GM19397 (cell line): Measurements from ENCODE around the gene NPAT.

Experiments
- ATAC-seq: cut with Tn5 transposase; IDR thresholded peaks from one replicate; pipeline ENCODE4 v1.9.1; 2021; ENCODE audit warnings: mild to moderate bottlenecking, moderate library complexity; ENCODE audit not compliant: unreplicated experiment

The NPAT gene

DNA sequence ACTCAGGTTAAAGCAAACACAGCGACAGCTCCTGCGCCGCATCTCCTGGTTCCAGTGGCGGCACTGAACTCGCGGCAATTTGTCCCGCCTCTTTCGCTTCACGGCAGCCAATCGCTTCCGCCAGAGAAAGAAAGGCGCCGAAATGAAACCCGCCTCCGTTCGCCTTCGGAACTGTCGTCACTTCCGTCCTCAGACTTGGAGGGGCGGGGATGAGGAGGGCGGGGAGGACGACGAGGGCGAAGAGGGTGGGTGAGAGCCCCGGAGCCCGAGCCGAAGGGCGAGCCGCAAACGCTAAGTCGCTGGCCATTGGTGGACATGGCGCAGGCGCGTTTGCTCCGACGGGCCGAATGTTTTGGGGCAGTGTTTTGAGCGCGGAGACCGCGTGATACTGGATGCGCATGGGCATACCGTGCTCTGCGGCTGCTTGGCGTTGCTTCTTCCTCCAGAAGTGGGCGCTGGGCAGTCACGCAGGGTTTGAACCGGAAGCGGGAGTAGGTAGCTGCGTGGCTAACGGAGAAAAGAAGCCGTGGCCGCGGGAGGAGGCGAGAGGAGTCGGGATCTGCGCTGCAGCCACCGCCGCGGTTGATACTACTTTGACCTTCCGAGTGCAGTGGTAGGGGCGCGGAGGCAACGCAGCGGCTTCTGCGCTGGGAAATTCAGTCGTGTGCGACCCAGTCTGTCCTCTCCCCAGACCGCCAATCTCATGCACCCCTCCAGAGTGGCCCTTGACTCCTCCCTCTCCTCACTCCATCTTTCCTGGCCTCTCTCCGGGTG is at the start of gene NPAT, which contains the start of gene ATM:
Gene NPAT, minus strand, starts transcription at position 65 of the 774 bp plus-strand sequence. CDS start 102 bp downstream, outside the sequence.
Gene ATM, plus strand, starts transcription at position 494 of the 774 bp plus-strand sequence. CDS start 4,558 bp downstream, outside the sequence.
- ATAC-seq, result peak; percentile 84

DNA sequence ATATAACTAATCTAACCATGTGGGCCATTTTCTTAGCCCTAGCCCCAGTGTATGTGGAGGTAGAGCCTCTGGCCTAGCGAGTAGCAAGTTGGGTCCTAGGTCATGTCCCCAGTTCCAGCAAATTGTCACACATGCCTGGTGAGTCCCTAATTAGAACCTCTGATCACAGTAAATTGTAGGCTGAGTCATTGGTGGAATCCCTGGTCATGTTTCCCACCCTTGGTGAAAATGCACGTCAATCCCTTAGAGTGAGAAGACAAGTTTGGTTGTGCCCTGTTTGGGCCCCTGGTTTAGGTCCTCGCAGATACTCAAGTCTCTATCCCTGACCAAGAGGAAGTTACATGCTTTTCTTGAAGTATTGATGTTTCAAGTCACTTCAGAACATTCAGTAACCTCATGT is 47.1 kb upstream of the NPAT start:
- no peak for ATAC-seq

DNA sequence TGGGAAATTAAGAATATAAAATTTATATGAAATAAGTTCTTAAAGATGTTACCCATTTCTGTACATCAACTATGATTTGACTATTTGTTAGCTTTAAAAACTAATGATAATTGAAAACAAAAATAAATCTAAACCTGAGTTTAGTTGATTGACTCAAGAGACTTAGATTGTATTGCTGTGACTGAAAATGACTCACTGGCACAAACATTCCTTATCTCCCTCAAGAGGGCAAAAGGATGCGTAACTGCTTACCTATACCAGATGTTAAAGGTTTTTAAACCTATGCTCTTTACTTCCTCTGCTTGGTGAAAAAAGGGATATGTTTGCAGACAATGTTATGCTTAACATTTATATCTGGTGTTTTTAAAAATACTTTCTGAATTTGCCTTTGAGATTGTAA is 30.7 kb upstream of the NPAT start:
- ATAC-seq, result no peak

DNA sequence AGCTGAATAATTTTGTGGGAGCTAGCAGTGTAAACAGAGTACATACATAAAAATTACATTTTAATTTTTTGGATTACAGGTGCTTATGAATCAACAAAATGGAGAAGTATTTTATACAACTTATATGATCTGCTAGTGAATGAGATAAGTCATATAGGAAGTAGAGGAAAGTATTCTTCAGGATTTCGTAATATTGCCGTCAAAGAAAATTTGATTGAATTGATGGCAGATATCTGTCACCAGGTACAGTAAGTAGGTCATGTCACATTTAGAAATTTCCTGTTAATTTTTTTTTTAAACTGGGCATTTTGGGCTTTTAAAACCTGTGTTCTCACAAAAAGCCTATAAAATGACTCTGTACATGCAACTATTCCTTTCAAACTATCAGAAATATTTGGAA is 24.4 kb upstream of the NPAT start:
- ATAC-seq, result no peak

DNA sequence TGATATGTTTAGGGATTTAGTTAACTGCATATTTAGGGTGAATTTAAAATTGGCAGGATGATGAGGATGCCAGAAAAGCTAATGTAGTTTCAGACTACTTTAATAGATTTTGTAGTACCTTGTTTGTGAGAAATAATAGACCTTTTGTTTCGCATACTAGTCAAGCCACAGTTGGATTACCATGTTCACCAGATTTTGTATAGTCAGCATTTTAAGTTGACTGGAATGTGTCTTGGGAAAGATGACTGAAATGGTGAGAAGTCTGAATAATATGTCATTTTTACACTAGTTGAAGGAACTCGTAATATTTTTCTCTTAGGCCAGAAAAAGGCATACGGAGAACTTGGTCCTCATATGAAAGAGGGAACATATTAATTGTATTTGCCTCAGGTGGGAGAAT is 23.9 kb upstream of the NPAT start:
- no peak for ATAC-seq

DNA sequence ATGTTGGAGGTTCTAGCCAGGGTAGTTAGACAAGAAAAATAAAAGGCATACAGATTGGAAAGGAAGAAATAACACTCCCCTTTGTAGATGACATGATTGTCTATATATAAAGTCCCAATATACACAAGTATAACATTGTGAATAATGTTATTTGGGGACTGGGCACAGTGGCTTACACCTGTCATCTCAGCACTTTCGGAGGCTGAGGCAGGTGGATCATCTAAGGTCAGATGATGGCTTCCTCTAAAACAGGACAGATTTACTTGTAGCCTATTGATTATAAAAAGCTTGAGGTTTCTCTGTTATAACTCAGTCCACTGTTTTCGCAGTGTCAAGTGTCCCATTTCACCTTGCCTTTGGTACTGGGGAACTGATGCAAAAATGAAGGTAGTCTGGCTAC is 20.0 kb upstream of the NPAT start:
- no peak for ATAC-seq

DNA sequence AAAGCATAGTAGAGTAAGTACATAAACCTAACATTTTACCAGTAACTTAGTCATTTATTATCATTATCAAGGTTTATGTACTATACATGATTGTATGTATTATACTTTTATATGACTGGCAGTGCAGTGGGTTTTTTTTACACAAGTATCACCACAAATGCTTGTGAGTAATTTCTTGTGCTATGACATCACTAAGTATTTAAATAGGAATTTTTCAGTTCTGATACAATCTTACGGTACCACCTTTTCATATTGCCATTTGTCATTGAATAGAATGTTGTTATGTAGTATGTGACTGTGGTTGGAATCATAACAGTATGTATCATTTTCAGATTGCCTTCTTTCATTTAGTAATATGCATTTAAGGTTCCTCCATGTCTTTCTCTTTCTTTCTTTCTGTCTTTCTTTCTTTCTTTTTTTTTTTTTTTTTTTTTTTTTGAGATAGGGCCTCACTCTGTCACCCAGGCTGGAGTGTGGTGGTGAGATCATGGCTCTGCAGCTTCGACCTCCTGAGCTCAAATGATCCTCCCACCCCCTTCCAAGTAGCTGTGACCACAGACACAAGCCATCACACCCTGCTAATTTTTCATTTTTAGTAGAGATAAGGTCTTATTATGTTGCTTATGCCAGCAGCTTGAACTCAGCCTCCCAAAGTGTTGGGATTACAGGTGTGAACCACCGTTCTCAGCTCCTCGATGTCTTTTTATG is 19.0 kb upstream of the NPAT start:
- ATAC-seq, result no peak

DNA sequence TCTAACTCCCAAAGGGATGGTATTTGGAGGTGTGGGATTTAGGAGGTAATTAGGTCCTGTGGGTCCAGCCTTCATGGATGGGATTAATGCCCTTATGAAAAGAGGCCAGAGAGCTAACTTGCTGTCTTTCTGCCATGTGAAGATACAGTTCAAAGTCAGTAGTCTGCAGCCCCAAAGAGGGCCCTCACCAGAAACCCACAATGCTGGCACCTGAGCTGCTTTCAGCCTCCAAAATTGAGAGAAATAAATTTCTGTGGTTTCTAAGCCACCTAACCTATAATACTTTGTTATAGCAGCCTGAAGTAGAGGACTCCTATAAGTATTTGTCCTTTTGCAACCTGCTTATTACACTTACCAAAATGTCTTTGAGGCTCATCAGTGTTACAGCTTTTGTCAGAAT is 16.6 kb upstream of the NPAT start:
- no peak for ATAC-seq

DNA sequence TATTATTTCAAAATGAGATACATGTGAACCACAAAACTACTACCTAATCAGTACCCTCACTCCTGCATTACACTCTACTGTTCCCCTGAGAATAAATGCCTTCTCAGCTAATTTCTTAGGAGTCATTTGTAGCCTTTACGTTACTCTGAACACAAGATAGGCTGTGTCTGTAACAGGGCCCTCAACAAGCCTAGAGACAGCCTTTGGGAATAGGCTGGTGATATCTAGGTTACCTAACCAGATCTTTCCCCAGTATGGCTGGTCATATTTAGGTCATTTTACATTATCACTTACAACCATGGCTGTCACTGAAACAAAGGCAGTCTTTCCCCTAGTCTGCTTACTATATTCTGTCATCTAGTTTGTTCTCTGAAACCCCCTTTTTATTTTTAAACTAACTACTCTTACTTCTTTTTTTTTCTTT is 14.6 kb upstream of the NPAT start:
- ATAC-seq, result peak; percentile 71

DNA sequence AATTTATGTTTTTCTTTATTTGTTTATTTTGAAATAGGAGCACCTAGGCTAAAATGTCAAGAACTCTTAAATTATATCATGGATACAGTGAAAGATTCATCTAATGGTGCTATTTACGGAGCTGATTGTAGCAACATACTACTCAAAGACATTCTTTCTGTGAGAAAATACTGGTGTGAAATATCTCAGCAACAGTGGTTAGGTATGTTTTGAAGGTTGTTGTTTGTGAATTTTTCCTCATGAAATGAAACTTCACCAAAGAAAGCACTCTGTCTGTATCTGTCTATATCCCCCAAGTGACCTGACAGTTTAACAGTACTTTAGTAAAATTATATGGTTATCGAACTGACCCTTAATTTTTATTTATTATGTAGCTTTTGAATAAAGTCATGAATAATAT is 13.2 kb upstream of the NPAT start:
- ATAC-seq, result no peak

DNA sequence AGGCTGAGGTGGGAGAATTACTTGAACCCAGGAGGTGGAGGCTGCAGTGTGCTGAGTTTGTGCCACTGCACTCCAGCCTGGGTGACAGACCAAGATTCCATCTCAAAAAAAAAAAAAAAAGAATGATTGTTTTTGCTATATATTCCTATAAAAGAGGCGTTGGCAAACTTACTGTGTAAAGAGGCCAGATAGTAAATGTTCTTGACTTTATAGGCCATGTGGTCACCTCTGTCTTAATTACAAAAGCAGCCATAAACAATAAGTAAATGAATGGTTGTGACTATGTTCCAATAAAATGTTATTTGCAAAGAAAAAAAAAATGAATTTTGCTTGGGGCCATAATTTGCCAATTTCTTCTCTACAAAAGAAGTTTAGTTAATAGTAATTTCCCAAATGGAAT is 12.8 kb upstream of the NPAT start:
- ATAC-seq, result no peak

DNA sequence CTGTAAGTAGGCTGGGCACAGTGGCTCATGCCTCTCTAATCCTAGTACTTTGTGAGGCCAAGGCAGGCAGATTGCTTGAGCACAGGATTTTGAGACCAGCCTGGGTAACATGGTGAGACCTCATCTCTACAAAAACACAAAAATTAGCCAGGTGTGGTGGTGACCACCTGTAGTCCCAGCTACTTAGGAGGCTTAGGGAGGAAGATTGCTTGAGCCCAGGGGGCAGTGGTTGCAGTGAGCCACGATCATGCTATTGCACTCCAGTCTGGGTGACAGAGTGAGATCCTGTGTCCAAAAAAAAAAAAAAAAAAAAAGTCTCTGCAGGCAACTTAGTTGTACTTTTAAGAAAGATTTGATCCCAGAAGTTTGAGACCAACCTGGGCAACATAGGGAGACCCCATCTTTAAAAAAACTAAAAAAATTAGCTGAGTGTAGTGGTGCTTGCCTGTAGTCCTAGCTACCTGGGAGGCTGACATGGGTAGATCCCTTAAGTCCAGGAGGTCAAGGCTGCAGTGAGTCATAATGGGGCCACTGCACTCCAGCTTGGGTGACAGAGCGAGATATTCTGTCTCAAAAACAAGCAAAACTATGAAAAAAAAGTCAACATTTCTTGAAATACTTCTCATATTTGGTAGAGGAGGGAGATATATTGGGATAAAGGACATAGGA is 11.0 kb upstream of the NPAT start:
- no peak for ATAC-seq

DNA sequence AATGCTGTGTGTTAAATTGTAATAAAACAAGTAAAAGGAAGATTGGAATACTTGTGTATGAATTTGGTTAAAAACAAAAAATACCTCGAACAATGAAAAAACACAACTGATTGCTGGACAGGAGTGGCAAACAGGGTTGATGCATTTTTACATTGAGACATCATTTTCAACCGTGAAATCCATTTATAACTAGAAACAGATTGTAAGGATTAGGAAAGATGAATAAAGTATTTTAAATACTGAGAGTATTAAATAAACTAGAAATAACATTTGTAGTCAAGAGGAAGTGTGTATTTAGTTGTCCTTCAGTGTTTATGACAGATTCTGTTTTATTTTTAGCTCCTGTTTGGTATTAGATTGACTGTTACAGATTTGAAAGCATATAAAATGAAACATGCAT is 5.8 kb upstream of the NPAT start:
- ATAC-seq, result no peak

DNA sequence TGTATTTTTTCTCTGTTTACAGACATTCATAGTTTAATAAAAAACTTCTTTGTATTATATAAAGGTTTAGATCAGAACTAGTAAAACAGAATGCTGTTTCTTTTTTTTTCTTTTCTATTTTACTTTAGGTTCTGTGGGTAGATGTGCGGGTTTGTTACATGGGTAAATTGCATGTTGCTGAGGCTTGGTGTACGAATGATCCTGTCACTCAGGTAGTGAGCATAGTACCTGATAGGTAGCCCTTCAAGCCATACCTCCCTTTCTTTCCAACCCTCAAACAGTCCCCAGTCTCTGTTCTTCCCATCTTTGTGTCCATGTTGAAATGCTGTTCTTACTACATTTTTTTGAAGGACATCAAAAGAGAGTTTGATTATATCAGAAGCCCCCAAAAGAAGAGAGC is 3.6 kb upstream of the NPAT start:
- no peak for ATAC-seq

DNA sequence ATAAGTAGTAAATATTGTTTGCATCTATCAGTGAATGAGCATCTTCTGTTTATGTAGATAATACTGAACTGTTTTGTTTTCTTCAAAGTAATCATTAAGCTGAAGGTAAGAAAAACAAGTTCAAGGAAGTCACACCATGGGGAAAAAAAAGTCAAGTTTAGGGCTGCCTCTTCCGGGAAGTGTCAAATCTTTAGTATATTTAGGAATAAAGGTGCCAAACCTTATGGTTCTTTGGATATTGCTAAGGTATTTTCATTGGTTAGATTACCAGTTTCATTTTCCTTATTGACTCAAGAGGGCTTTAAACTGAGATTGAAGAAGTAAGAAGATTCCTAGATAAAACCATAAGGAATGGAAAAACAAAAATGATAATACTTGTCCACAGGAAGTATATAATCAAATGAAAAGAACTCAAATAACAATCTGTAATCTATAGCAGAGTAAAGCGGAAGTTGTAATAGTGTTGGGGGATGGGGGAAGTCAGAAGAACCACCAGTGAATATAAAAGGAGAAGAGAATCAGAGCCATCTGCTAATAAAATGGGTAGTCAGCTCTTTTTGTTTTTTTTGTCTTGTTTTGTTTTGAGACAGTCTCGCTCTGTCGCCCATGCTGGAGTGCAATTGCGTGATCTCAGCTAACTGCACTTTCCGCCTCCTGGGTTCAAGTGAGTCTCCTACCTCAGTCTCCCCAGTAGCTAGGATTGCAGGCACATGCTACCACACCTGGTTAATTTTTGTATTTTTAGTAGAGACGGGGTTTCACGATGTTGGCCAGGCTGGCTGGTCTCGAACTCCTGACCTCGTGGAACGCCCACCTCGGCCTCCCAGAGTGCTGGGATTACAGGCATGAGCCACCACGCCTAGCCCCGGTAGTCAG is 2.7 kb upstream of the NPAT start:
- no peak for ATAC-seq

DNA sequence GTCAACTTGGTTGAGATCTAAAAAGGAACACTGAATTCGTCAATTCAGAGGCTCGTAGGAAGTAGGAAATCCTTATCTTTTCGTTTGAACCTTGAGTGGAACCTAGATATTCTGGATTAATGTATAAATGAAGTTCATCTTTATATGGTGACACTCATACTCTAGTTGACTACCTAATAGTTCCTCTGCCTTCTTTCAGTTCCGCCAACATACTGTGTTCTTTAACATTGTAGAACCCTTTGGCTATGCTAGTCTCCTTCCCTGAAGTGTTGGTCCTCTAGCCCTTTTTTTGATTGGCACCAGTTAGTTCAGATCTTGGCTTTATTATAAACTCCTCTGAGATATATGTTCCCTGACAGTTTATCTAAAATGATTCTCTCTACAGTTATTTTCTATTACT is 1.9 kb upstream of the NPAT start:
- no peak for ATAC-seq

DNA sequence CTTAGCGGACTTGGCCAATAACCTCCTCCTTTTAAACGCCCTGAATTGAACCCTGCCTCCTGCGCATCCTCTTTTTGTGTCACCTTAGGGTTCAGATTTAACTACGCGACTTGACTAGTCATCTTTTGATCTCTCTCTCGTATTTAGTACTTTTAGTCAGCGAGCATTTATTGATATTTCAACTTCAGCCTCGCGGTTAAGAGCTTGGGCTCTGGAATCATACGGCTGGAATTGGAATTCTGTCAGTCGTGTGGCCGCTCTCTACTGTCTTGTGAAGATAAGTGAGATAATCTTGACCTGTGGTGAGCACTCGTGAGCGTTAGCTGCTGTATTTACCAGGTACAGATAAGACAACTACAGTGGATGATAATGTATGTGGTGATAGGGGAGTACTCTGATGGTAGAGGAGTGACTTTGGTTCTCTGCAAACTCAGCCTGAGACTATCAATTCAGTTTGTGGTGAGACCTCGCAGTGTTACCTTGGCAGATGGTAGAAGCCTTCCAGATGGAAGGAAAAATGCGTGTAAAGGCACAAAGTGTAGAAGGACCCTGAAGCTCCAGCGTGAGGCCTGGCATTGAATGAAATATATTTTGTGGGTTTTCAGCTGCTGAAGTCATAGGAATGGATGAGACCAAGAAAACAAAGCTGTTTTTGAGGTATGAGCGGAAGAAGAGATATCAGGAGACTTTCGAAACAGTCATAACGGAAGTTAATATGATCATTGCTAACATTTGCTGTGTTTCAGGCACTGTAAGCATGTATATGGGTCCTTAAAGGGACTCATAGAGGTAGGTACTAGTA is 1.1 kb upstream of the NPAT start:
- ATAC-seq, result no peak

DNA sequence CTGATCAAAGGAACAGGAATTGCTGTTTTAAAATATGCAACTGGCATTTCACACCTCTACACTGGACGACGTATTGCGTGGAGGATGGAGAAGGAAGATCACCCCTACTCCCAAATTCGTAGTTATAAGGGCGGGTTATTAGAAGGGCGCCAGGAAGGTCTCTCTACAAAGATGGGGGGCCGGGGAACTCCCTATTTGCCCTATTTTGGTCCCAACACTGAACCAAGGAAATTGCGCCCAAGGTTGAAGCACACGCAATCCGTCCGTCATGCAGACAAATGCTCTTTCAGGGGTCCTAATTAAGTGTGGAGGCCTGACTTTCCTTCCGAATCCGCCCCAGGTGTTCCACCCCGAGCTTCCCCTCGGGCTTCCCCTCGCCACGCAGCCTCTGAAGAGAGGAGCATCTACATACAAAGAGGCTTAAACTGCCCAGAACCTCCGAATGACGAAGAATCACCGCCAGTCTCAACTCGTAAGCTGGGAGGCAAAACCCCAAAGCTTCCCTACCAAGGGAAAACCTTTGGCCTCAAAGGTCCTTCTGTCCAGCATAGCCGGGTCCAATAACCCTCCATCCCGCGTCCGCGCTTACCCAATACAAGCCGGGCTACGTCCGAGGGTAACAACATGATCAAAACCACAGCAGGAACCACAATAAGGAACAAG is 396 bp downstream of the NPAT start:
- peak; percentile 0 for ATAC-seq

DNA sequence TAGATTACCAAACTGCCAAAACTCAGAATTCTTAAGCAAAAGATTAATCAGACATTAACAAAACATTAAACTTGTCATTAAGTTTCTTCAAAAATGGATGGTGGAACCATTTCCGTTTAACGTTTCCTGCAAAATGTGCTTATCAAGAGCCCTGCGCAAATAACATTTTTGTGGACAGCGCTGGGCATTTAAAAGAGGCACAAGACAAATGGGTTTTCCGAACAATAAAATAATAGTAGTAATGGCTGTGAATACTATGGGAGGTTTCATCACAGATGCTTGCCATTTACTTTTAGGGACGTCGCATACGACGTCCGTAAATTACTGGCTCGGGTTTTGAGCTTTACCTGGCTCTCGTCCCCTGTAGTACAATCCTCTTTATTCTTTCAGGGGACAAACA is 1.1 kb downstream of the NPAT start:
- ATAC-seq, result no peak
